Measurements from ENCODE around the gene MIPEP.

GRCh38 chr13:23736541-23736940 is 152.7 kb downstream of the MIPEP start:
- TF ChIP-seq L3MBTL2 (IDR thresholded peaks at IDR 0.05) (no peak), ZNF274 (IDR thresholded peaks at IDR 0.05; ENCODE audit: borderline replicate concordance, low read depth, low read length) (no peak), CREM (IDR thresholded peaks at IDR 0.05; ENCODE audit: low read depth) (no peak), SREBF1 (IDR thresholded peaks at IDR 0.05; ENCODE audit: borderline replicate concordance, low read depth, low read length) (no peak), RCOR1 (IDR thresholded peaks at IDR 0.05; ENCODE audit: borderline replicate concordance in 1 of 2, low read depth in 2 of 2, low read length in 2 of 2) (no peak), RAD21 (CRISPR knock-in tag; conservative IDR thresholded peaks at IDR 0.05 in 1 of 2, IDR thresholded peaks at IDR 0.05 in 1 of 2) (no peak), NCOA2 (IDR thresholded peaks at IDR 0.05; ENCODE audit: partially characterized antibody in 2 of 2) (no peak), CHD7 (IDR thresholded peaks at IDR 0.05; ENCODE audit: low read depth, low read length) (no peak), CBX8 (IDR thresholded peaks at IDR 0.05; ENCODE audit: borderline replicate concordance, extremely low read depth, low read depth, low read length, poor library complexity, severe bottlenecking) (no peak)

All from K562 (cell line).